Measurements from ENCODE around the gene LRRC17. TPM values are rescaled to one million over a fixed set of nuclear protein-coding genes. Genes with fewer than 3 reads are reported as not detected.

LRRC17 gene
- total and polyA plus RNA-seq, 9 of the 15 experiments (the other 6 are each of a cell fraction or from before 2014, with no cell fraction given) = 0.03 to 0.18 (median 0.12) TPM; not detected in 5

DNA sequence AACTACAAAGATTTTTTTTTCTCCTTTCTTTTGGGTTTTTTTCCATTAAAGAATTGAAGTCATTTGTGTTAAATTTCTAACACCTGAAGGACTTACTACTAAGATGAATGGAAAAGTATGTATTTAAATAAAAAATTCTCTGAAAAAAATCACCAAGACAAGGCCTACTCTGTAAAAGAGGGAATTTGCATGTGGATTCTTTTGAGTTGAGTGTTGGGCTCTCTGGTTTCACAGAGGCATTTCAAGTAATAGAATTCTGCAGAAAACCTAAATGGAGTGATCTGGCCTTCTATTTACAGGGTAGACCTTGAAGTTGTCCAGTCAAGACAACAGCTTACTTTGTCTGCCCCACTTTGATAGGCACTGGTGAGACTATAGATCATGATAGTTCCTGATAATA is 4.1 kb downstream of the LRRC17 start (continued):
- no peak for TF ChIP-seq CHD7 (IDR thresholded peaks at IDR 0.05; ENCODE audit: low read depth, low read length)
- no peak for TF ChIP-seq SAP30 (IDR thresholded peaks at IDR 0.05; ENCODE audit: borderline replicate concordance, insufficient read depth, low read depth, low read length, poor library complexity, severe bottlenecking)
- TF ChIP-seq GABPB1 (CRISPR knock-in tag; IDR thresholded peaks at IDR 0.05) = no peak
